Measurements from ENCODE around the gene UBR3.

UBR3 gene

DNA sequence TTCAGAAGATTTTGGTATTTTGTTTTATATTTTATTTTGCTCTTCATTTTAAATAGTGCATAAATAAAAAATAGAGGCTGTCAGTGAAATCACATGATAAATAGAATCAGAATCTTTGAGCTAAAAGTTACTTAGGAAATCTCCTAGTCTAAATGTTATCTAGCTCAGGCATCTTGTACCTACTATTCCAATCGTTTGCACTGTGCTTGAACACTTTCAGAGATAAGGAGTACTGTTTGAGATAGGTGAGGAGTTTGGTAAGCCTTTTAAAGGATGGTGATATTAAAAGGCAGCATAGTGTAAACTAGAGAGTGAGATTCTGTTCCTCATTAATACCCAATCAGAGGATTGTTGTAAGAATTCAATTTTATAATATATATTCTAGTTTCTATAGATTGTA is 193.5 kb downstream of the UBR3 start:
- TF ChIP-seq GATA2 (IDR thresholded peaks at IDR 0.05; ENCODE audit: low read depth, low read length) (no peak), GATA3 (IDR thresholded peaks at IDR 0.05; ENCODE audit: low read depth, low read length) (no peak)

DNA sequence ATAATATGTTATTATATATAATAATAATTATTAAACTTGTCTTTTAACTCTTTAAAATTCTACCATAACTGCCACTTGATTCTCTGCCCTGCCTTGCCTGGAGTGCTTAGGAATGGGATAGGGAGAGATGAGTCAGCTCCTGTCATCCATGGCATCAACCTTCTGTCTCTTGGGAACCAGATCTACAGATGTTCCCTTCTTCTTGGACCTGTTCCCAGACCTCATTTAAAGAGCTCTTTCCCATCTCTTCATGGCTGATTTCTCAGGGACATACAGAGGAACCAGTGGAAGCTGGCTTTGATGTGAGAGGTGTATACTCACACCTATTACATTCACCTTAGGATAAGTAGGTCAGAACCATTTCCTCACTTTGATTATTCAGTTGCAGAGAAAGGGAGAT is 195.4 kb downstream of the UBR3 start:
- no peak for TF ChIP-seq GATA3 (IDR thresholded peaks at IDR 0.05; ENCODE audit: low read depth, low read length)
- TF ChIP-seq GATA2 (IDR thresholded peaks at IDR 0.05; ENCODE audit: low read depth, low read length) = no peak

- TF ChIP-seq GATA3 (IDR thresholded peaks at IDR 0.05; ENCODE audit: low read depth, low read length) = no peak
- no peak for TF ChIP-seq GATA2 (IDR thresholded peaks at IDR 0.05; ENCODE audit: low read depth, low read length)
These were observed 197.5 kb downstream of the UBR3 start for GRCh38 chr2:170024721-170025120.

GRCh38 chr2:170025223-170025622 is 198.0 kb downstream of the UBR3 start:
- TF ChIP-seq GATA3 (IDR thresholded peaks at IDR 0.05; ENCODE audit: low read depth, low read length) = no peak
- TF ChIP-seq GATA2 (IDR thresholded peaks at IDR 0.05; ENCODE audit: low read depth, low read length) = no peak

GRCh38 chr2:170026361-170026760 is 199.1 kb downstream of the UBR3 start:
- TF ChIP-seq GATA2 (IDR thresholded peaks at IDR 0.05; ENCODE audit: low read depth, low read length) (no peak), GATA3 (IDR thresholded peaks at IDR 0.05; ENCODE audit: low read depth, low read length) (no peak)

DNA sequence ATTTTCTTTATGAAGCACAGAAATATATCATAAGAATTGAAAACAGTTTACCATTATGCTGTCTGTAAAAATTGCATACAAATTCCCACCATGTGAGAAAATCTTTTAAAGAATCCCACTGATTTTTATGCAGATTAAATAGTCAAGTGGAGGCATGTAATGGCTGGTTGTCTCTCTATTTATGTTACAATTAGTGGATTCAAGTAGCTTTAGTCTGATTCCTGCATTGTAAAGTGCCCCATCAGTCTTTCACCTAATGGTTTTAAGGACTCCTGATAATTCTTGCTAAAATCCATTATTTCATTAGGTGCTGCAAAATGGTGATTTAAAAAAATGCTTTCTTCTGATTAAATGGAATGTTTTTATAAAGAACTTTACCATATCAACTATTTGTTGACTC is 202.3 kb downstream of the UBR3 start:
- TF ChIP-seq GATA3 (IDR thresholded peaks at IDR 0.05; ENCODE audit: low read depth, low read length) = no peak
- TF ChIP-seq GATA2 (IDR thresholded peaks at IDR 0.05; ENCODE audit: low read depth, low read length) = no peak

GRCh38 chr2:170030040-170030439 is 202.8 kb downstream of the UBR3 start:
- TF ChIP-seq GATA2 (IDR thresholded peaks at IDR 0.05; ENCODE audit: low read depth, low read length) = no peak
- no peak for TF ChIP-seq GATA3 (IDR thresholded peaks at IDR 0.05; ENCODE audit: low read depth, low read length)

DNA sequence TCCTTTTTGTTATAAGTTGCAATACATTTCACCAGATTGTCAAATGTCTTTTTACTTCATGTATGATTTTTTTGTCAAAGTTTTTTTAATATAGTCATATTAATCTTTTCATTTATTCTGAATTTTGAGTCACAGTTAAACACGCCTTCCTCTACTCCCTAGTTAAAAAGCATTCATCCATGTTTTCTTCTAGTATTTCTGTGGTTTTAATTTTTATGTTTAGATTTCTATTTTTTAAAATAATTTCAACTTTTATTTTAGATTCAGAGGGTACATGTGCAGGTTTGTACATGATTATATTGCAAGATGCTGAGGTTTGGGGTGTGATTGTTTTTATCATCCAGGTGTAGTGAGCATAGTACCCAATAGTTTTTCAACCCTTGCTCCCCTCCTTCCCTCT is 204.0 kb downstream of the UBR3 start:
- TF ChIP-seq GATA3 (IDR thresholded peaks at IDR 0.05; ENCODE audit: low read depth, low read length) (no peak), GATA2 (IDR thresholded peaks at IDR 0.05; ENCODE audit: low read depth, low read length) (no peak)

GRCh38 chr2:170034596-170034995 is 207.3 kb downstream of the UBR3 start:
- no peak for TF ChIP-seq GATA3 (IDR thresholded peaks at IDR 0.05; ENCODE audit: low read depth, low read length)

- TF ChIP-seq GATA2 (IDR thresholded peaks at IDR 0.05; ENCODE audit: low read depth, low read length) (no peak), GATA3 (IDR thresholded peaks at IDR 0.05; ENCODE audit: low read depth, low read length) (no peak)
These were observed 211.5 kb downstream of the UBR3 start for GRCh38 chr2:170038734-170039133.

DNA sequence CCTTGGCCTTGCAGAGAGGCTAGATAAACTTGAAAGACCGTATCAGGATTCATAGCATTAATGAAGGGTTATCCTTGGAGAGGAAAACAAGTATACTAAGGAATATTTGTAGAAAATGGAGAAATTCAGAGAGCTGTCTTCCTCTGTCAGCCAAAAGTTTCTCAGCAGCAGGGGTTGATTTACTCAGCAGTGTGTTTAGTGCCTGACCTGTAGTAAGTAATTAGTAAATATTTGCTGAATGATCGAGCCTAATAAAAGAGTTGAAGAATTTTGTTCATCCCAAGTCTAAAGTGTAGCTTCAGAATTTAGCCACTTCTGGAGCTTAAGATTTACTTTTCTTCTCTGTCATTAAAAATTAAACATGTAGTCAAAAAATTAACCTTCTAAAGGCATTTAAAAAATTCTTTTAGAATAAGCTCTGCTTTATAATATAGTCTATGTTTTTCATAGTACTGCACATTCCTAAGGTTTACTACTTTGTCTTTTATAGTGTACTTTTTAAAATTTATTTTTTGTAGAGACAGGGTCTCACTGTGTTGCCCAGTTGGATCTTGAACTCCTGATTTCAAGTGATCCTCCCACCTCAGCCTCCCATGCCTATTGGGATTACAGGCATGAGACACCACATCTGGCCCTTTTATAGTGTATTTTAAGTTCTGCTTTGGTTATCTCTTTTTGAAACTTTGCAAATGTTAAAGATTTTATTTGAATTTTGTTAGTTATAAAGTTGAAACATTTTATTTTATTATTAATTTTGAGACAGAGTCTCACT is 212.3 kb downstream of the UBR3 start:
- TF ChIP-seq GATA2 (IDR thresholded peaks at IDR 0.05; ENCODE audit: low read depth, low read length) (no peak), GATA3 (IDR thresholded peaks at IDR 0.05; ENCODE audit: low read depth, low read length) (no peak)

- no peak for TF ChIP-seq GATA3 (IDR thresholded peaks at IDR 0.05; ENCODE audit: low read depth, low read length)
- no peak for TF ChIP-seq GATA2 (IDR thresholded peaks at IDR 0.05; ENCODE audit: low read depth, low read length)
These were observed 217.7 kb downstream of the UBR3 start for GRCh38 chr2:170044751-170045478.

GRCh38 chr2:170047331-170048065 is 220.2 kb downstream of the UBR3 start:
- TF ChIP-seq GATA2 (IDR thresholded peaks at IDR 0.05; ENCODE audit: low read depth, low read length) (no peak), GATA3 (IDR thresholded peaks at IDR 0.05; ENCODE audit: low read depth, low read length) (no peak)

DNA sequence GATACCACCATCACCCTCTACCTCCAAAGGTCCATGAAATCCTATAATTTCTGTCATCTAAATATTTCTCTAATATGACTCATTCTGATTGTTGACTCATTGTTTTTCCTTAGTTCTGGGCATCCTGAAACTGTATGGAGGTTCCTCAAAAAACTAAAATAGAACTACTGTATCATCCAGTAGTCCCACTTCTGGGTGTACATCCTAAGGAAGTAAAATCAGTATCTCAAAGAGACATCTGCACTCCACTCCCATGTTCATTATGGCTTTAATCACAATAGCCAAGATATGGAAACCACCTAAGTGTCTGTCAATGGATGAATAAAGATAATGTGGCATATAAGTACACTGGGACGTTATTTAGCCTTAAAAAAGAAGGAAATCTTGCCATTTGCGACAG is 224.9 kb downstream of the UBR3 start:
- TF ChIP-seq GATA3 (IDR thresholded peaks at IDR 0.05; ENCODE audit: low read depth, low read length) (no peak), GATA2 (IDR thresholded peaks at IDR 0.05; ENCODE audit: low read depth, low read length) (no peak)

Data from SH-SY5Y (cell line).